ENCODE measurements around the gene MZF1. TPM values are rescaled to one million over a fixed set of nuclear protein-coding genes. Genes with fewer than 3 reads are reported as not detected.

The MZF1 gene
- total RNA-seq, 1 experiment from 2014 or later = 18.0 TPM

DNA sequence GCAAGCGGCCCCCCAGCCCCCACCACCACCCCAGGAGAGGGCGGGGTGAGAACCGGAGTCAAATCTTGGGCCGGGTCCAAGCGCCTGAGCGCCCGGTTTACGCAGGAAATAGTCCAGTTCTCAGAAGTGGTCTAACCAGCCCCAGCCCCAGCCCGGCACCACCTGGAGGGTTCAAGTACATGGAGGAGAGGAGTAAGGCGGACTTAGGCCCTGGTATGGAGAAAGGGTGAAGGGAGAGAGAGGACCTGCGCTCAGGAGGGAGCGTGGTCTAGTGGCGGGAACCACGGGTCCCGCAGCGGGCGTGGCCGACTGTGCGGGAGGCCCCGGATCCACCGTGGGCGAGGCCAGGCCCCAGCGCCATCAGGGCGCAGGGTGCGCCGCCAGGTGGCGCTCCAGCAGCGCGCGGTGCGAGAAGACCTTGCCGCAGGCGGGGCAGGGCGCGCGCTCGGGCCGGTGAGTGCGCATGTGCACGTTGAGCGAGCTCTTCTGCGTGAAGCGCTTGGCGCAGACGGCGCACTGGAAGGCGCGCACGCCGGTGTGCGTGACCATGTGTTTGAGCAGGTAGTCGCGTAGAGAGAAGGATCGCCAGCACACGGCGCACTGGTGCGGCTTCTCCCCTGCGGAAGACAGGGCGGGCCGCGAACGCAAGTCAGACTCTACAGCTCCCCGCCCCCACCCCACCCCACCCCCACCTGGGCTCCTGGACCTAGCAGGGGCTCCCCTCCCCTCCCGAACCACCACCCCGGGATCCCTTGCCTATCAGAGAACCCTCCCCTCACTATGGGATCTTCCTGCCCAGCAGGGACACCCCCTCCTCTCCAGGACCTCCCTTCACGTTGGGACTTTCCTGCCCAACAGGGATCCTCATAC, 59.2 kb downstream of the MZF1 start:
- no peaks in the 10 kb centered on the region for H3K9me2 ChIP-seq (replicated peaks; ENCODE audit: low read length)
- peak overlapping the region; percentile 81 for H3K4me2 ChIP-seq (ENCODE audit: low read length)
- H3K9ac ChIP-seq (ENCODE audit: low read length) = peak overlapping the region; percentile 68
- peak; percentile 87 for DNase-seq
- no peak overlapping the region for H3K27ac ChIP-seq (ENCODE audit: low read length)
- peak; percentile 42 for ATAC-seq
- no peaks in the 10 kb centered on the region for H4K20me1 ChIP-seq (ENCODE audit: low read length)
- H3F3A ChIP-seq (ENCODE audit: low read length, unreplicated experiment) = no peaks in the 10 kb centered on the region
- peak overlapping the region; percentile 50 for H2AFZ ChIP-seq (ENCODE audit: low read length)
- H3K27me3 ChIP-seq (ENCODE audit: low read length) = no peaks in the 10 kb centered on the region
- H3K4me1 ChIP-seq (ENCODE audit: insufficient read depth, low read length) = peaks cover 11% of the 10 kb centered on the region
- ChIA-PET CTCF (interaction anchor here (0.6 to 0.7 kb wide), 3 partner anchors 30 to 67 kb away, joined by 3 to 4 read pairs (median 3); partner anchors contain the start of gene TRIM28), POLR2A (ENCODE audit: unreplicated experiment) (no interaction called here)
- H3K4me3 ChIP-seq (ENCODE audit: low read length) = peak overlapping the region; percentile 59
- BruUV-seq (replicated peaks) = no TSS peak
- H3K79me2 ChIP-seq (ENCODE audit: low read length) = peaks cover 40% of the 10 kb centered on the region
- no peak for TF ChIP-seq EZH2 (IDR thresholded peaks at IDR 0.05; ENCODE audit: low read length, unreplicated experiment)
- TF ChIP-seq, protein P1, sequence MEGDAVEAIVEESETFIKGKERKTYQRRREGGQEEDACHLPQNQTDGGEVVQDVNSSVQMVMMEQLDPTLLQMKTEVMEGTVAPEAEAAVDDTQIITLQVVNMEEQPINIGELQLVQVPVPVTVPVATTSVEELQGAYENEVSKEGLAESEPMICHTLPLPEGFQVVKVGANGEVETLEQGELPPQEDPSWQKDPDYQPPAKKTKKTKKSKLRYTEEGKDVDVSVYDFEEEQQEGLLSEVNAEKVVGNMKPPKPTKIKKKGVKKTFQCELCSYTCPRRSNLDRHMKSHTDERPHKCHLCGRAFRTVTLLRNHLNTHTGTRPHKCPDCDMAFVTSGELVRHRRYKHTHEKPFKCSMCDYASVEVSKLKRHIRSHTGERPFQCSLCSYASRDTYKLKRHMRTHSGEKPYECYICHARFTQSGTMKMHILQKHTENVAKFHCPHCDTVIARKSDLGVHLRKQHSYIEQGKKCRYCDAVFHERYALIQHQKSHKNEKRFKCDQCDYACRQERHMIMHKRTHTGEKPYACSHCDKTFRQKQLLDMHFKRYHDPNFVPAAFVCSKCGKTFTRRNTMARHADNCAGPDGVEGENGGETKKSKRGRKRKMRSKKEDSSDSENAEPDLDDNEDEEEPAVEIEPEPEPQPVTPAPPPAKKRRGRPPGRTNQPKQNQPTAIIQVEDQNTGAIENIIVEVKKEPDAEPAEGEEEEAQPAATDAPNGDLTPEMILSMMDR (conservative IDR thresholded peaks at IDR 0.05; ENCODE audit: low read depth, low read length) = peak; percentile 78
- H3K36me3 ChIP-seq (ENCODE audit: low read depth, low read length) = peaks cover 17% of the 10 kb centered on the region
- H3K9me3 ChIP-seq (ENCODE audit: low read length) = no peaks in the 10 kb centered on the region
- intact Hi-C loops (cut with micrococcal nuclease) = no loop called here

DNA sequence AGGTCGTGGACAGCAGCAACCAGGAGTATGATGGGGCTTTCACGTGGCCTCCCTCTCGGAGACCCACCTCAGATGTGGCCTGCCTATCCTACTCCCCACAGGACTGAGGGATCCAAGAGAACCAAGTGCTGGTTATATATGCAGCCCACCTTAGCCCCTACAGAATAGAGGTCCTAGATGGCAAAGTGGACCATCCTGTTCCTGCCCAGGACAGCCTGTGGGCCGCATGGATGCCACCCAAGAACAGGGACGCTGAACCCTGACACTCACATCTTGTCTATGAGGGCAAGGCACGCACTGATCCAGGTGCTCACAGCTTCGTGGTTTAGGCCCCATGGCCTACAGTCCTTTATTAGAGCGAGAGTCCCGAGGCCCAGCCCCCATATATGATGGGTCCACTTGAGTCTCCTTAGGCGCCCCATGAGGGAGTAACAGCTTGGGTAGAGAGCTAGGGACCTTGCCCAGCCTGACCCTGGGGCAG, 59.9 kb downstream of the MZF1 start:
- no peak for TF ChIP-seq EZH2phosphoT487 (IDR thresholded peaks at IDR 0.05; ENCODE audit: borderline replicate concordance, low read length)
- TF ChIP-seq EZH2 (IDR thresholded peaks at IDR 0.05; ENCODE audit: low read length, unreplicated experiment) = no peak
- TF ChIP-seq, protein P1 (conservative IDR thresholded peaks at IDR 0.05; ENCODE audit: low read depth, low read length) = no peak
- no peak for ATAC-seq
- H2AFZ ChIP-seq (ENCODE audit: low read length) = no peak overlapping the region
- no peaks in the 10 kb centered on the region for H3K27me3 ChIP-seq (ENCODE audit: low read length)
- no TSS peak for BruUV-seq (replicated peaks)
- H3K9ac ChIP-seq (ENCODE audit: low read length) = 0 out of 2 replicates have a peak overlapping the region, but pooled peaks have one; percentile 14
- H3K4me1 ChIP-seq (ENCODE audit: insufficient read depth, low read length) = peaks cover 8% of the 10 kb centered on the region
- no peak overlapping the region for H3K4me2 ChIP-seq (ENCODE audit: low read length)
- H3F3A ChIP-seq (ENCODE audit: low read length, unreplicated experiment) = no peaks in the 10 kb centered on the region
- H3K79me2 ChIP-seq (ENCODE audit: low read length) = peaks cover 33% of the 10 kb centered on the region
- no peak overlapping the region for H3K4me3 ChIP-seq (ENCODE audit: low read length)
- no peaks in the 10 kb centered on the region for H4K20me1 ChIP-seq (ENCODE audit: low read length)
- DNase-seq = no peak
- H3K9me3 ChIP-seq (ENCODE audit: low read length) = no peaks in the 10 kb centered on the region
- H3K36me3 ChIP-seq (ENCODE audit: low read depth, low read length) = peaks cover 17% of the 10 kb centered on the region
- POLR2A ChIA-PET (ENCODE audit: unreplicated experiment) = no interaction called here
- intact Hi-C loops (cut with micrococcal nuclease) = no loop called here
- H3K27ac ChIP-seq (ENCODE audit: low read length) = no peak overlapping the region
- CTCF ChIA-PET = interaction anchor here (0.6 kb wide), 1 partner anchor 46 kb away, joined by 4 read pairs; no protein-coding TSS in a partner anchor
- H3K9me2 ChIP-seq (replicated peaks; ENCODE audit: low read length) = no peaks in the 10 kb centered on the region

Small RNAs within 50 kb of the gene (microRNA-seq; reads per million reads assigned to microRNA genes)
- 1.0 reads per million for gene MIR6807 (ENCODE audit: unreplicated experiment)

Other genes starting within 250 kb of the MZF1 start
- 4.0 and 4.3 TPM in 2 replicates for gene ZSCAN22, start 246.3 kb downstream of the MZF1 start, total RNA-seq (2014; rRNA removed)
- 0.92 and 1.9 TPM in 2 replicates for gene A1BG, start 219.8 kb downstream of the MZF1 start, total RNA-seq (2014; rRNA removed)
- gene ZNF497, start 210.6 kb downstream of the MZF1 start, total RNA-seq (2014; rRNA removed) = 2.2 and 4.0 TPM in 2 replicates
- gene ZNF837, start 192.3 kb downstream of the MZF1 start, total RNA-seq (2014; rRNA removed) = 9.5 and 12.6 TPM in 2 replicates
- 3,515 and 3,776 TPM in 2 replicates for gene RPS5, start 186.1 kb downstream of the MZF1 start, total RNA-seq (2014; rRNA removed)
- 2.2 TPM in 1 of 2 replicates, not detected in the other for gene RNF225, start 177.7 kb downstream of the MZF1 start, total RNA-seq (2014; rRNA removed)
- 49.2 and 73.8 TPM in 2 replicates for gene ZNF584, start 164.7 kb downstream of the MZF1 start, total RNA-seq (2014; rRNA removed)
- not detected in 2 replicates for gene ZNF132, start 133.2 kb downstream of the MZF1 start, total RNA-seq (2014; rRNA removed)
- 11.2 and 12.8 TPM in 2 replicates for gene ZNF324B, start 121.7 kb downstream of the MZF1 start, total RNA-seq (2014; rRNA removed)
- 14.8 and 15.9 TPM in 2 replicates for gene ZNF324, start 106.3 kb downstream of the MZF1 start, total RNA-seq (2014; rRNA removed)
- gene ZNF446, start 97.0 kb downstream of the MZF1 start, total RNA-seq (2014; rRNA removed) = 8.9 and 13.4 TPM in 2 replicates
- gene SLC27A5, start 61.3 kb downstream of the MZF1 start, total RNA-seq (2014; rRNA removed) = 56.2 and 56.8 TPM in 2 replicates
- gene ZBTB45, start 53.5 kb downstream of the MZF1 start, total RNA-seq (2014; rRNA removed) = 14.0 and 19.1 TPM in 2 replicates
- 1,169 and 1,653 TPM in 2 replicates for gene TRIM28, start 29.3 kb downstream of the MZF1 start, total RNA-seq (2014; rRNA removed)
- gene CHMP2A, start 18.2 kb downstream of the MZF1 start, total RNA-seq (2014; rRNA removed) = 220 and 264 TPM in 2 replicates
- 243 and 268 TPM in 2 replicates for gene UBE2M, start 14.7 kb downstream of the MZF1 start, total RNA-seq (2014; rRNA removed)